Measurements from ENCODE around the gene SERPINB1. TPM values are rescaled to one million over a fixed set of nuclear protein-coding genes. Genes with fewer than 3 reads are reported as not detected.

The SERPINB1 gene
- total RNA-seq, 1 donor = 127 TPM

DNA sequence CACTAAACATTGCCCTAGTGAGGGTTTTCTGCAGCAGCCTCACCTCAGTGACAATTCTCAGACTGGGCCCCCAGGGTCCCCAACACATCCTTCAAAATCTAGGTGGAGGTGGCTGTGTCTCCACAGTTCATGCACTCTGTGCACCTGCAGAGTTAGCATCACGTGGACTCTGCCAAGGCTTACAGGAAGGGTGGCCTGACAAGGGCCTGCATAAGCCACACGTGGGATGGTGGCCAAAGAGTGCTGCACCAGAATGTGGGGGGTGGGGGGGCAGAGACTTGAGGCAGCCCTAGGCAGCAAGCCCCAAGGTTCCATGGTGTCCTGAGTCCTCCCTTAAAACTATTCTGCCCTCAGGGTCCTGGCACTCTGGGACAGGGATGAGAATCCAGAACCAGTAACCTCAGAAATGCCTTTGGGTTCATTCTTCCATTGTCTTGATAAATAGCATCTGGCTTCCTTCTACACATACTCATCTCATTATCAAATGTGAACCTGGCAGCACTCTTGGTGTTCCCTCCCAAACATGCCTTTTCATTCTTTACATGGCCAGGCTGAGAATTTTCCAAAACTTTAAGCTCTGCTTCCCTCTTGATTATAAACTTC lies 1.6 kb upstream of the SERPINB1 start:
- H3K27me3 ChIP-seq (ENCODE audit: insufficient read depth, low read length) = no peaks in the 10 kb centered on the region
- H3K9me3 ChIP-seq (ENCODE audit: low read depth, low read length) = no peaks in the 10 kb centered on the region
- H3K4me1 ChIP-seq (ENCODE audit: insufficient read depth, low read length) = peaks cover 59% of the 10 kb centered on the region
- H3K4me3 ChIP-seq (ENCODE audit: low read length) = no peak overlapping the region

DNA sequence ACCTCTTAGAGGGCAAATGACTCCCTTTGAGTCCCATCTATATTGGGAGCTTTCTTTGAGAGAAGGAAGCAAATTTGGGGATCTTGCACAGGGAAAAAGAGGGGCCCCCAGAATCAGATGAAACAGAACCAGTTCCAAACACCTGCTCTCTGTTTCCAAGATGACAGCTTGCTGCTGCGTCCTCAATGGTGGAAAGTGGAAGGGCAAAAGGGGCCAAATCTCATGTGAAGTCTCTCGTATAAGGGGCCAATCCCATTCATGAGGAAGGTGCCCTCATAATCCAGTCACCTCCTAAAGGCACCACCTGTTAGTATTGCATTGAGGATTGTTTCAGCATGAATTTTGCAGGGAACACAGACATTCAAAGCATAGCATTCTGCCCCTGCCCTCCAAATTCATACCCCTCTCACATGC lies 483 bp upstream of the SERPINB1 start:
- Histone ChIP-seq H3K9me3 (ENCODE audit: low read depth, low read length) (no peaks in the 10 kb centered on the region), H3K4me3 (ENCODE audit: low read length) (peak overlapping the region; percentile 75), H3K4me1 (ENCODE audit: insufficient read depth, low read length) (peaks cover 60% of the 10 kb centered on the region), H3K27me3 (ENCODE audit: insufficient read depth, low read length) (no peaks in the 10 kb centered on the region)

DNA sequence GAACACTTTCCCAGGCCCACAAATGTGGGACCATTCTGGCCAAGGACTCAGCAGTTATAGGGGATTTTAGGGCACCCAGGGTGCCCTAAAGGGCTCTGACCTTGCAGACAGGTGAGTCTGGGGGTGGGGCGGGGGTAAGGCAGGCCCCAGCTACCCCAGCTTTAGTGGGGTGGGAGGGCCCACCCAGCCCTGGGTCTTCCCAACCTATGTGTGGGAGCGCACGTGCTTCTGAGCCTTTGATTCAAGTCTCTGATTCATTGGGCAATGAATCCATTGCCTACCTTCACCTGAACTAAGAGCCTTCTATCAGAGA lies 958 bp downstream of the SERPINB1 start:
- peak overlapping the region; percentile 75 for H3K4me3 ChIP-seq (ENCODE audit: low read length)
- no peaks in the 10 kb centered on the region for H3K9me3 ChIP-seq (ENCODE audit: low read depth, low read length)
- peaks cover 60% of the 10 kb centered on the region for H3K4me1 ChIP-seq (ENCODE audit: insufficient read depth, low read length)
- no peaks in the 10 kb centered on the region for H3K27me3 ChIP-seq (ENCODE audit: insufficient read depth, low read length)

DNA sequence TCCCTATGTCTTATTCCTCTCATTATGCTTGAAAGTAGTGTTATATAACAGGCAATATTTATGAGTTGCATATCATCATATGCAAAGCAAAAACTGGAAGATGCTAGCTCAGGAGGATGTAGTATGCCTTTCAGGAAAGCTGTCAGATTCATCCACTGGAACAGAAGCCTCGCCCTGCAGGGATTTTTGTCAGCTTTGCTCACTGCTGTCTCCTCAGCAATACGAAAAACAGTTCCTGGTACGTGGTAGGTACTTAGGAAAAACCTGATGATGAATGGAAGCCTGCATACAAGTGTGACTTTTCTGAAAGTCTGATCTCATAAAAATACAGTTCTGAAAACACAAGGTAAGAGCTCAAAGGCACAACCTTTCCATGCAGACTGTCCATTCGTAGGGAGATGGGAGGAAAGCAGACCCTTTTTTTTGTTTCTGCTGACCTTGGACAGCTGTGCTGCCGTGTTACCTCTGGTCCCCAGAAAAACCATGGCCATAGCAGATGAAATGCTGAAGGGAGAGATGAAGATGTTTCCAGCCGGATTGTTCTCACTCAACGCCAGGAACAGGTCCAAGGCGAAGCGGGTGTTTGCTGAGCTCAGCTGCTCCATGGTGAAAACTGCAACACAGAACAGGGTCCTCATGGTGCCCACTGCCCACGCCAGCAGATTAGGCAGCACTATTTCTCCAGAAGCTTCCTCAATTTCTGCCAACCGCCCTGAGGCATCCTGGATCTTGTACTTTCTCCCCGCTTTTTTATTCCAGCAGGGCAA lies 1.5 kb downstream of the SERPINB1 start:
- Histone ChIP-seq H3K27me3 (ENCODE audit: insufficient read depth, low read length) (no peaks in the 10 kb centered on the region), H3K4me1 (ENCODE audit: insufficient read depth, low read length) (peaks cover 64% of the 10 kb centered on the region), H3K4me3 (ENCODE audit: low read length) (peak overlapping the region; percentile 75), H3K9me3 (ENCODE audit: low read depth, low read length) (no peaks in the 10 kb centered on the region)

DNA sequence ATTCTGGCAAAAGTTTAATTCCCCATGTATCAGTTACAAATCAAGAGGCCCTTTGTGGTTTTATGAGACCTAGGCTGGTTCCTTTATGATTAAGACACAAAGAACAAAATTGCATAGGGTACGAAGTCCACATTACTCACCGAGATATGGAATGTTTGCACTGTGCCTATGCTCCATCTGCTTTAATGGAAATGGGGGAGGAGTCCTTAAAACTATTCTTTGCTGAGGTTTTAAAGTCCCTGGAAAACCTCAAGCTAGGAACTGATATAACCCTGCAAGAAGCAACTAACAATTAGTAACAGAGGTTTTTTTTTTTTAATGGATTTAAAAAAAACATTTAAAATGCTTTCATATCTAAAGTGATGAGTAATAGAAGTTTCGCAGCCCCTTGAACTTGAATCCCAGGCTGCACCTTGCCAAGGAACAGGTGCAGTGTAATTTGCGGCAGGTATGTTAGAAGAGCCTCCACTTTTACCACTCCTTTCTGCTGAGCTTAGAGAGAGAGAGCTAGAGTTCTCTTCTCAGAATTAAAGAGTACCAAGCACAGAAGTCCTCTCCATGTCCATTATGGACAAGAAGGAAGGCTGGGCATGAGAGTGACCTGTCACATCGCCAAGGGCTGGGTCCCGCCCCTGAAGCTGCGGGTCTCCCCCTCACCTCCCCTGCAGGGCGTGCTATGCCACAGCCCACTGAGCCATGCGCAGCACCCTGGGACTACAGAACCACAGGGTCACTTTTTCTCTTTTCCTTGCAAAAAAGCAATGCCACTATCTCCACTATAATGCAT lies 2.3 kb downstream of the SERPINB1 start:
- Histone ChIP-seq H3K4me3 (ENCODE audit: low read length) (peak overlapping the region; percentile 75), H3K4me1 (ENCODE audit: insufficient read depth, low read length) (peaks cover 66% of the 10 kb centered on the region), H3K9me3 (ENCODE audit: low read depth, low read length) (no peaks in the 10 kb centered on the region), H3K27me3 (ENCODE audit: insufficient read depth, low read length) (no peaks in the 10 kb centered on the region)

DNA sequence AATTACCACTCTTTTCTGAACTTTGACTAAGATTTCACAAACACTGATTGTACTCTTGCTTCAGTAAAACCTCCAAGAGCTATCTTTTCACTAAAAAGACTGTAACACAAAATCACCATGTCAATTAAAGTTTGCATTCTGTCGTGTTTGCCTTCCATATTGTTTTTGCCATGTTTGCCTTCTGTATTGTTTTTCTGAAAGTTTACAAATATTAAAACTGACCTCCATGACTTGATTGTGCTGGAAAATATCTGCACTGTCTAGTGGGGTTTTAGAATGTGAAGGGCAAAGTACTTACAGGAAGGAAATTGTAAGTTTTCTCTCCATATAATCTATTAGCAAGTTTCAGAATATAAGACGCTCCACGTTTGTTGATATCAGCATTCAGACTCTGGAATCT lies 3.4 kb downstream of the SERPINB1 start:
- H3K4me3 ChIP-seq (ENCODE audit: low read length) = no peak overlapping the region
- peaks cover 70% of the 10 kb centered on the region for H3K4me1 ChIP-seq (ENCODE audit: insufficient read depth, low read length)
- H3K9me3 ChIP-seq (ENCODE audit: low read depth, low read length) = no peaks in the 10 kb centered on the region
- H3K27me3 ChIP-seq (ENCODE audit: insufficient read depth, low read length) = no peaks in the 10 kb centered on the region

DNA sequence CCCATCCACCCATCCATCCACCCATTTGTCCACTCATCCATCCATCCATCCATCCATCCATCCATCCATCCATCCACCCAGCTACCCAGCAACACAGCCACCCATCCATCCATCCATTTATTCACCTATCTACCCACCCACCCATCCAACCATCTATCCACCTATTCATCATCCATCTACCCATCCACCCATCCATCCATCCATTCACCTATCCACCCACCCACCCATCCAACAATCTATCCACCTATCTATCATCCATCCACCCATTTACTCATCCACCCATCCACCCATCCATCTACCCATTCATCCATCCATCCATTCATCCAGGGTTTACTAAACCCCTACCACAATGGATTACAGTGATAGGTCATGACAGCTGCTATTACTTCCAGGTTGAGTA lies 7.4 kb downstream of the SERPINB1 start:
- Histone ChIP-seq H3K4me1 (ENCODE audit: insufficient read depth, low read length) (peaks cover 38% of the 10 kb centered on the region), H3K9me3 (ENCODE audit: low read depth, low read length) (no peaks in the 10 kb centered on the region)

DNA sequence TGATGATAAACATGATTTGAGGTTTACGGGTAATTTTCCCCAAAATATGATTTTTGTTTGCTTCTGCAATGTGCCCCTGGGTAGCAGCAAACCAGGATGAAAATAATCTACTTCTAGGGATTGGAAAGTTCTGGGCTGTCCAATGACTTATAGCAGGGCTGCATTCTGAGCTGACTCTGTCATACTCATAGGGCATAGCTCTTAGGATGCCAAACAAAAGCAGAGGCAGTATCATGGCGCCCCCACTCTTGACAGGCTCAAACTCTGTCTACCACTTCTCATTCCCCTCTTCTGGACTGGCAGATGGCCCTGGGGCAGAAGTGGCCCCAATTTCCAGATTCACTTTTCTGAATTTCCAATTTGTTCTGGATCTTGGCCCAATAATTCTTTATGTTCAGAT lies 10.3 kb downstream of the SERPINB1 start:
- Histone ChIP-seq H3K4me3 (ENCODE audit: low read length) (no peak overlapping the region), H3K4me1 (ENCODE audit: insufficient read depth, low read length) (peaks cover 17% of the 10 kb centered on the region), H3K27me3 (ENCODE audit: insufficient read depth, low read length) (no peaks in the 10 kb centered on the region), H3K9me3 (ENCODE audit: low read depth, low read length) (no peaks in the 10 kb centered on the region)

More for the DNA sequence above, 7.4 kb downstream of the SERPINB1 start:
- Histone ChIP-seq H3K27me3 (ENCODE audit: insufficient read depth, low read length) (no peaks in the 10 kb centered on the region), H3K4me3 (ENCODE audit: low read length) (no peak overlapping the region)

DNA sequence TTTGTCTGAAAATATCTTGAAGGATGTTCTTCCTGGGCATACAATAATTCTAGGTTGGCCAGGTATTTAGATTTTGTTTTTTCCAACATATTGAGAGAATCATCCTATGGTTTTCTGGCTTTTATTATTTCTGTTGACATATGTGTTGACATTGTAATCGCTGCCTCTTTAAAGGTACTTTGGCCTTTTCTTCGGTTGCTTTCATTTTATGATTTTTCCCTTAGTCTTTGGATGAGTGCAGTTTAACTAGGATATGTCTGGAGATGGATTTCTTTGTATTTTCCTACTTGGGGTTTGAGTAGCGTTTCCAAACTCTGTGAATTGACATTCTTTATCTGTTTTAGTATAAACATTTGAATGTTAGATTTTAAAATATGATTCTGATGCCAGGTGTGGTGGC lies 11.5 kb downstream of the SERPINB1 start:
- no peaks in the 10 kb centered on the region for H3K27me3 ChIP-seq (ENCODE audit: insufficient read depth, low read length)

DNA sequence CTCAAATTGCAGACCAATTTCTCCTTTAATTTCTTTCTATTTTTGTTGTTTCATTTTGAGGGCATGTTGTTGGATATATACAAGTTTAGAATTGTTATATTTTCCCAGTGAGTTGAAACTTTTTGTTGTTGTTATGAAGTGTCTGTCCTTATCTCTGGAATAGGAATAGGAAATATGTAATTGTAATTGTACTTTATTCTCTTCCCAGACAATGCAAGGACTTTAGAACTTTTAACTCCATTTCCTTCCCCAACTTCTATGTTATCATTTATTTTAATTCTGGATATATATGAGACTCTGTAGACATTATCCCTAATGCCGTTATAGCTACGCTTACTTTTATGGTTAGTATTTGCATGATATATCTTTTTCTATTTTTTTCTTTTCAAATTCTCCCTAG lies 12.4 kb downstream of the SERPINB1 start:
- H3K9me3 ChIP-seq (ENCODE audit: low read depth, low read length) = no peaks in the 10 kb centered on the region
- no peak overlapping the region for H3K4me3 ChIP-seq (ENCODE audit: low read length)
- peaks cover 4% of the 10 kb centered on the region for H3K4me1 ChIP-seq (ENCODE audit: insufficient read depth, low read length)
- H3K27me3 ChIP-seq (ENCODE audit: insufficient read depth, low read length) = no peaks in the 10 kb centered on the region

More for the DNA sequence above, 11.5 kb downstream of the SERPINB1 start:
- peaks cover 7% of the 10 kb centered on the region for H3K4me1 ChIP-seq (ENCODE audit: insufficient read depth, low read length)
- no peaks in the 10 kb centered on the region for H3K9me3 ChIP-seq (ENCODE audit: low read depth, low read length)
- no peak overlapping the region for H3K4me3 ChIP-seq (ENCODE audit: low read length)

DNA sequence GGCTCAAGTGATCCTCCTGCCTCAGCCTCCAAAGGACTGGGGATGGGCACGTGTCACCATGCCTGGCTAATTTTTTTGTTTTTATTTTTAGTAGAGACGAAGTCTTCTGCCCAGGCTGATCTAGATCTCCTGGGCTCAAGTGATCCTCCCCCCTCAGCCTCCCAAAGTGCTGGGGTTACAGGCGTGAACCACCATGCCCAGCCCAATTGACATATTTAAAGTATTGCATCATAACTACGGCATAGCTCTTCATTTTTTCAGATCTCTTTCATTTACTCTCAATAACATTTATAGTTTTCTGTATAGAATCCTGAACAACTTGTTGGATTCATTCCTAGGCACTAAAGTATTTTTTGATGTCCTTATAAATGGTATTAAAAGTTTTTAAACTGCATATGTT lies 13.0 kb downstream of the SERPINB1 start:
- Histone ChIP-seq H3K9me3 (ENCODE audit: low read depth, low read length) (no peaks in the 10 kb centered on the region), H3K4me3 (ENCODE audit: low read length) (no peak overlapping the region), H3K4me1 (ENCODE audit: insufficient read depth, low read length) (no peaks in the 10 kb centered on the region), H3K27me3 (ENCODE audit: insufficient read depth, low read length) (no peaks in the 10 kb centered on the region)

DNA sequence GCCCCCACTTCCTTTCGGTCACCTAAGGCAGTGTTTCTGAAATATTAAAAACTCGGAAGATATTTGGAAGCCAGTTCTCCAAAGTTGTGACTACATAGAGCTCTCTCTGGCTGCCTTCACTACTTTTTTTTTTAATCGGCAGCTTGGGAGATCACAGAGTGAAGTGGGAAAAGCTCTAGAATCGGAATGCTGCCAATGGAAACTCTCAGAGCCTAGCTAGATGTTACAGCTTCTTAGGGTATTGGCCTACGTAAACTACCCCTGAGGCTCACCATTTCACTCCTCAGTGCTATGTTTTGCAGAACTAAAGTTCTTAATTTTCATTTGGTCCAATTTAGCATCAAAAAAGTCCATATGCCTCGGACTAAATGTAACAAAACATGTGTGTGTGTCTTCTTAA lies 14.5 kb downstream of the SERPINB1 start:
- Histone ChIP-seq H3K4me1 (ENCODE audit: insufficient read depth, low read length) (no peaks in the 10 kb centered on the region), H3K4me3 (ENCODE audit: low read length) (no peak overlapping the region), H3K27me3 (ENCODE audit: insufficient read depth, low read length) (no peaks in the 10 kb centered on the region), H3K9me3 (ENCODE audit: low read depth, low read length) (no peaks in the 10 kb centered on the region)

DNA sequence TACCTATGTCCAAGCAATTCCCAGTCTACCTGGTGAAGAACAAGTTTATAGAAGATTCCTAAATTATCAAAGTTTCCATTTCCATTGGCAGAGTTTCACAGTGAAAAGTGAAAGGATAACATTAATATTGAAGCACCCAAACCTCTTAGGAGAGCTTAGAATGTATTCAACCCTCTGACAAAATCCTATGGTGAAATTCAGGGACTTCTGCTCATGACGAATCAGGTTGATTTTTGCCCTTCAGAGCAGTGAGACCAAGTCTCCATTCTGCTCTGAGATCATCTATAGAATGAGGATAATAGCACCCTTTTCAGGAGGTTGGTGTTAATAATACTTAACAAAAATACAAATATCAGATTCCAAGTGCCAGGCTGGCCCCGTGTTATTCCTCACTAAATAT lies 15.5 kb downstream of the SERPINB1 start:
- H3K4me1 ChIP-seq (ENCODE audit: insufficient read depth, low read length) = peaks cover 6% of the 10 kb centered on the region
- H3K27me3 ChIP-seq (ENCODE audit: insufficient read depth, low read length) = no peaks in the 10 kb centered on the region
- H3K9me3 ChIP-seq (ENCODE audit: low read depth, low read length) = no peaks in the 10 kb centered on the region
- no peak overlapping the region for H3K4me3 ChIP-seq (ENCODE audit: low read length)

DNA sequence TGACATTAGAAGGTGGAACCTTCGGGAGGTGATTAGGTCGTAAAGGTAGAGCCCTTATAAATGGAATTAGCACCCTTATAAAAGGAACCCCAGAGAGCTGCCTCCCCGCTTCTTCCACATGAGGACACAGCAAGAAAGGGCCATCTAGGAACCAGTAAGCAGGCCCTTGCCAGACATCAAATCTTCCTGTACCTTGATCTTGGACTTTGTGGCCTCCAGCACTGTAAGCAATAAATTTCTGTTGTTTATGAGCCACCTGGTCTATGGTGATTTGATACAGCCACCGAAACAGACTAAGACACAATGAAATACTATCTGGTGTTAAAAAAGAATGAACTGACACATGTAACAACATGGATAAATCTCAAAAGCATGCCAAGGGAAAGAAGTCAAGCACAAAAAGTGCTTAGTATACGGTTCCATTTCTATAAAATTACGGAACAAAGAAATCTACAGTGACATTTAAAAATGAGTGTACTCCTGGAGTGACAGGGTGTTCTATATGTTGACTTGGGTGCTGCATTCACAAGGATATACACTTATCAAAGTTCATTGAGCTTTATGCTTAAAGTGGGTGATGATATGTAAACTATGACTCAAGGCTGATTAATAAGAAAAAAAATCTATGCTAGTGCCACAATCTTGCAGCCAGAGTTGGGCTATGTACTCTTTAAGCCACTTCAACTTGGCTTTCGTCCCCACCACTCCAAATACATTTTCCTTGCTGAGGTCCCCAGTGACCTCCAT lies 18.4 kb downstream of the SERPINB1 start:
- Histone ChIP-seq H3K4me1 (ENCODE audit: insufficient read depth, low read length) (peaks cover 34% of the 10 kb centered on the region), H3K27me3 (ENCODE audit: insufficient read depth, low read length) (no peaks in the 10 kb centered on the region), H3K9me3 (ENCODE audit: low read depth, low read length) (no peaks in the 10 kb centered on the region), H3K4me3 (ENCODE audit: low read length) (no peak overlapping the region)

DNA sequence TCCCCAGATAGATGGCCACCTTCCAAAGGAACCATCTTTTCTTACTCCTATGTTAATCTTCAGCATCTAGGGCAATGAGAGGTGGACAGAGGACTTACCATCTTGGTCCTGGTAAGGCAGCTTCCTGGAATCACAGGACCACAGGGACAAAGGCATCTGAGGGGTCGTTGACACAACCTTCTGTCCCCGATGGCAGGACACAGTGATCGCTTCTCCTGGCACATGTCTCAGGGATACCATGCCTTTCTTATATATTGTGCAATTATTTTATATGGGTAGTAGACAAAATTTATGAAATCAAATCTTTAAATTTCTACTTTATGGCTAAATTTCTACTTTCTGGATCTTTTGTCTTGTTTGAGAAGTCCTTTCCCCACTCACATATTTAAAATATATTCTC lies 20.1 kb downstream of the SERPINB1 start:
- Histone ChIP-seq H3K4me1 (ENCODE audit: insufficient read depth, low read length) (peaks cover 38% of the 10 kb centered on the region), H3K27me3 (ENCODE audit: insufficient read depth, low read length) (no peaks in the 10 kb centered on the region), H3K4me3 (ENCODE audit: low read length) (no peak overlapping the region), H3K9me3 (ENCODE audit: low read depth, low read length) (peaks cover 3% of the 10 kb centered on the region)

Data from mononuclear cell (primary cell).